GM12864 (cell line): ENCODE results near the gene BRIP1.

ENCODE experiments used
- DNase-seq: peaks from one replicate; pipeline ENCODE4 v3.0.0-alpha.2; 2011; ENCODE audit warnings: low read depth
- H3K4me3 ChIP-seq: 2 replicates; pipeline ENCODE4 v1.5.1; 2011; ENCODE audit warnings: mild to moderate bottlenecking, low read depth, low read length, control low read depth
- CTCF ChIP-seq: IDR thresholded peaks from 2 replicates; pipeline ENCODE4 v1.5.1; 2011; ENCODE audit warnings: low read depth, mild to moderate bottlenecking, moderate library complexity, low read length, control low read depth, inconsistent platforms; ENCODE audit errors: missing control alignments

The BRIP1 gene

DNA sequence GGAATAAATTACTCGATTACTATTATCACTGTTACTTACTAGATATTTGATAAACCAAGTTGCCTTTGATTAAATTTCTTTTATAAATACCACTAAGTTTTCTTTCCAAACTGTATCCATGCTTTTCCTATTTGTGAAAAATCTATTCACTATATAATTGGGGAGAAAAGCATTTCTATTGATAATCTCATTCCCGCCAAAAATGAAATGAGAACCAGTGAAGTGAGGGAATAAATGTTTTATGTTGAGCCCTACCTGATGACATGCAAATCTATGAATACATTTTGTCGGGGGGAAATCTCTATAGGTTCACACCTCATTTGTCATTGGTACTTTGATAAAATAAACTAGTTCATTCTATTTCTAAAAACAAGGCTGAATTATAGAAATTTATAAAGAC is 15.7 kb downstream of the BRIP1 start:
- no peak for TF ChIP-seq CTCF
- no peak overlapping the region for H3K4me3 ChIP-seq
- no peak for DNase-seq

- no peak overlapping the region for H3K4me3 ChIP-seq
- no peak for TF ChIP-seq CTCF
- DNase-seq: no peak
Measured at GRCh38 chr17:61846761-61847375, 16.5 kb downstream of the BRIP1 start.

DNA sequence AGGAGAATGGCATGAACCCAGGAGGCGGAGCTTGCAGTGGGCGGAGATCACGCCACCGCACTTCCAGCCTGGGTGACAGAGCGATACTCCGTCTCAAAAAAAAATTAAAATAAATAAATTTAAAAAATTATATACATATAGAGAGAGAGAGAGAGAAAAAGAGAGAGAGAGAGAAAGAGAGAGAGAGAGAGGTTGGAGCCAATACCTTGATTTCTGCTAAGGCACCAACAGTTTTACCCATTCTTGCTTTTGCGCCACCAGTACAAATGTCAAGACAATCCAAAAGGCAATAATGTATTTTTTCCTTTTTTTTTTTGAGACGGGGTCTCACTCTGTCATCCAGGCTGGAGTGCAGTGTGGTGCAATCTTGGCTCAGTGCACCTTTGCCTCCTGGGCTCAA is 17.2 kb downstream of the BRIP1 start:
- no peak for TF ChIP-seq CTCF
- no peak for DNase-seq
- no peak overlapping the region for H3K4me3 ChIP-seq

DNA sequence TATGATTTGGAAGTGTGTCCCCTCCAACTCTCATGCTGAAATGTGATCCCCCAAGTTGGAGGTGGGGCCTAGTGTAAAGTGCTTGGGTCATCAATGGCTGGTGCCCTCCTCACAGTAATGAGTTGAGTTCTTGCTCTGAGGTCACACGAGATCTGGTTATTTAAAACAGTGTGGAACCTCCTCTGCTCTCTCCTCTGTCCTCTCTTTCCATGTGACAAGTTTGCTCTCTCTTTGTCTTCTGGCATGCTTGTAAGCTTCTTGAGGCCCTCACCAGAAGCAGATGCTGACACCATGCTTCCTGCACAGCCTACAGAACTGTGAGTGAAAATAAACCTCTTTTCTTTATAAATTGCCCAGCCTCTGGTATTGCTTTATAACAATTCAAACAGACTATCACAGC is 19.9 kb downstream of the BRIP1 start:
- no peak for TF ChIP-seq CTCF
- H3K4me3 ChIP-seq: no peak overlapping the region
- no peak for DNase-seq

DNA sequence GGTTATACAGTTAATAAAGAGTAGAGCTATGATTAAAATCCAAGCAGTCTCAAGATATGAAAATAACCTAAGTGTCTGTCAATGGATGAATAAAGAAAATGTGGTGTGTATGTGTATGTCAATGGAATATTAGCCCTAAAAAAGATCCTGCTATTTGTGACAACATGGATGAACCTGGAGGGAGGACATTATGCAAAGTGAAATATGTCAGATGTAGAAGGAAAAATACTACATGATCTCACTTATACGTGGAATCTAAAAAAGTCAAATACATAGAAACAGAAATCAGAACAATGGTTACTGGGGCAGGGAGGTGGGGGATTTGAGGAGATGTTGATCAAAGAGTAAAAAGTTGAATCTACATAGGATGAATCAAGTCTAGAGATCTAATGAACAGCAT is 20.4 kb downstream of the BRIP1 start:
- no peak for DNase-seq
- H3K4me3 ChIP-seq: no peak overlapping the region
- TF ChIP-seq CTCF: no peak

DNA sequence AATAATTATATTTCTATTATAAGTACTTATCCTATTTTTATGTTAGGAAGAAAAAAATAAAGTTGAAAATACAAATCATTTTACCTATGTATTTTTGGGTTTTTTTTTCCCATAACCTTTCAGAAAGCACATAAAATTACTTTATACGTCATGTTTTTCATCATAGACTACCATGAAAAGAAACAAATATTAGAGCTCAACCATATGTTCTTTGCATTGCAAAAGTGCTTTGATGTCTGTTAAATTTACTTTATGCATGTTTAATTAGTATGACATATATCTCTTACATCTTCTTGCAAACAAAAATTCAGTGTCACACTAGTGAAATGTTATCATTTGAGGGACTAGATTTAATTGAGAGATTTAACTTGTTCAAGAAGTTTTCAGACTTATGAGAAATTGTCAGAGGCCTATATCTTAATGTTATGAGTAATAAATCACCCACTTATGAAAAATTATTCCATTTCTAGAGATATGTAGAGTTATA is 24.0 kb downstream of the BRIP1 start:
- TF ChIP-seq CTCF: no peak
- no peak for DNase-seq
- no peak overlapping the region for H3K4me3 ChIP-seq
